ENCODE data around the gene ARID1A.

DNA sequence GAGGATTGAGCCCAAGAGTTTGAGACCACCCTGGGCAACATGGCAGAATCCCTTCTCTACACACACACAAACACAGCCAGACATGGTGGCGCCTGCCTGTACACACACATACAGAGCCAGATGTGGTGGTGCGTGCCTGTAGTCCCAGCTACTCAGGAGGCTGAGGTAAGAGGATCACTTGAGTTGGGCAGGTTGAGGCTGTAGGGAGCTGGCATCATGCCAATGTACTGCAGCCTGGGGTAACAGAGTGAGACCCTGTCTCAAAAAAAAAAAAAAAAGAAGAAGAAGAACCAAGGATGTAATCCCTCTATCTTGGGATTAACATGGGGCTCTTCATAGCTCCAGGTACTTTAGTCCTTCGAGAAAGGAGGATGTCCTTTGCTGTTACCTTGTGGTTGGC lies 62.5 kb downstream of the ARID1A start:
- no peak for TF ChIP-seq POLR2A (IDR thresholded peaks at IDR 0.05; ENCODE audit: extremely low read depth, insufficient read length)
- TF ChIP-seq, protein P1, sequence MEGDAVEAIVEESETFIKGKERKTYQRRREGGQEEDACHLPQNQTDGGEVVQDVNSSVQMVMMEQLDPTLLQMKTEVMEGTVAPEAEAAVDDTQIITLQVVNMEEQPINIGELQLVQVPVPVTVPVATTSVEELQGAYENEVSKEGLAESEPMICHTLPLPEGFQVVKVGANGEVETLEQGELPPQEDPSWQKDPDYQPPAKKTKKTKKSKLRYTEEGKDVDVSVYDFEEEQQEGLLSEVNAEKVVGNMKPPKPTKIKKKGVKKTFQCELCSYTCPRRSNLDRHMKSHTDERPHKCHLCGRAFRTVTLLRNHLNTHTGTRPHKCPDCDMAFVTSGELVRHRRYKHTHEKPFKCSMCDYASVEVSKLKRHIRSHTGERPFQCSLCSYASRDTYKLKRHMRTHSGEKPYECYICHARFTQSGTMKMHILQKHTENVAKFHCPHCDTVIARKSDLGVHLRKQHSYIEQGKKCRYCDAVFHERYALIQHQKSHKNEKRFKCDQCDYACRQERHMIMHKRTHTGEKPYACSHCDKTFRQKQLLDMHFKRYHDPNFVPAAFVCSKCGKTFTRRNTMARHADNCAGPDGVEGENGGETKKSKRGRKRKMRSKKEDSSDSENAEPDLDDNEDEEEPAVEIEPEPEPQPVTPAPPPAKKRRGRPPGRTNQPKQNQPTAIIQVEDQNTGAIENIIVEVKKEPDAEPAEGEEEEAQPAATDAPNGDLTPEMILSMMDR (IDR thresholded peaks at IDR 0.05; ENCODE audit: low read depth, low read length) = no peak
- TF ChIP-seq, protein P2, sequence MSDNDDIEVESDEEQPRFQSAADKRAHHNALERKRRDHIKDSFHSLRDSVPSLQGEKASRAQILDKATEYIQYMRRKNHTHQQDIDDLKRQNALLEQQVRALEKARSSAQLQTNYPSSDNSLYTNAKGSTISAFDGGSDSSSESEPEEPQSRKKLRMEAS (IDR thresholded peaks at IDR 0.05; ENCODE audit: low read depth, low read length) = no peak
- no peak for TF ChIP-seq MYC (IDR thresholded peaks at IDR 0.05; ENCODE audit: low read depth, low read length)
